Activated CD8-positive, alpha-beta memory T cell treated with anti-CD3 and anti-CD28 coated beads, Interleukin-2, amount 50 U/mL, for 24 hours (primary cell): ENCODE data around the gene ADAMTS7.
"Not testable (repeated sequence)": the region's sequence is repeated elsewhere in the genome, so short reads cannot be mapped to it uniquely, and the experiment has no call there.

Experiments used
- DNase-seq: peaks from one replicate; pipeline ENCODE4 v3.0.0-alpha.2; 2020; ENCODE audit errors: extremely low read depth

ADAMTS7 gene

DNA sequence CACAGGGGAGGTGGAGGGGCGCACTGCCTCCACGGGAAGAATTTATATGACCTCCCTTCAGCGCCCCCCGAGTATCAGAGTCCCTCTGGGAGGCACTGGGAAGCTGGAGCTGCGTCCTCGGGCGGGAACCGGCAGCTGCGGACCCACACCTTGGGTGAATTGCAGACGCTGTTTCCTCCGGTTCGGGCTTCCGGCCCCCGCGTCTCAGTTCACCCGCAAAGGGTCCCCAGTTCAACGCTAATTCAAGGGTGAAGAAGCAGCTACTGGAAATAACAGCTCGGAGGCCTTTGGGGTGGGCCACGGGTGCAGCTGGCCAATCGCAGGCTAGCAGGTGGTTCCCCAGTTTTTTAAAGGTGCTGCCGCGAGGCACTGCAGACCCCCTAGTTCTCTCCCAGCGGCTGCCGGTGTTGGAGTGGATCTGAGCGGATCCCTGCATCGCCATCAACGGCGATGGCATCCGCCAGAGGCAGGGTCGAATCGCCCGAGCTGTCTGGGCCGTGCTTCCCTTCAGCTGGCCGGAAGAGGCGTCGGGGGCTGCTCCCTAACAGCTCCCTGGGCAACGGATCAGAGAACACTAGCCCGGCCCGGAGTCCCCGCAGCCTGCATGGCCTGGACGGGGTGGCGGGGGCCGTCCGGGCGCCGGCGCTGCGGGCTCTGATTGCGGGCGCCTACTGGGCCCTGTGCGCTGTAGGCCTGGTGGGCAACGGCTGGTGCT is 19.4 kb upstream of the ADAMTS7 start:
- DNase-seq: no peak

DNA sequence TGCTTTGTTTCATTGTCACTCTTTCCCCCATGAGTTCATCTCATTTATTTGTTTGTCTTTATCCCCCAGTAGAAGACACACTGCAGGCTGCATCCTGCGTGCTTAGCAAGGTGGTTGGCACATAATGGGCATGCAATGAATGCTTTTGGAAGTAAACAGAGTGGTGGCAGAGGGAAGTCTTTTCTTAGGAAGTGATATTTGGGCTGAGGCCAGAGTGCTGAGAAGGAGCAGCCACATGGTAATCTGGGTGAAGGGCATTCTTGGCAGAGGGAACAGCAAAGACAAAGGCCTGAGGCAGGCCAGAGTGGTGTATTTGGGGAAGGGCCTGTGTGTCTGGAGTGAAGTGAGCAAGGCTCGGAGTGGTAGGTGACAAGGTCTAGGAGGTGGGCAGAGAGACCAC is 17.7 kb upstream of the ADAMTS7 start:
- no peak for DNase-seq

DNA sequence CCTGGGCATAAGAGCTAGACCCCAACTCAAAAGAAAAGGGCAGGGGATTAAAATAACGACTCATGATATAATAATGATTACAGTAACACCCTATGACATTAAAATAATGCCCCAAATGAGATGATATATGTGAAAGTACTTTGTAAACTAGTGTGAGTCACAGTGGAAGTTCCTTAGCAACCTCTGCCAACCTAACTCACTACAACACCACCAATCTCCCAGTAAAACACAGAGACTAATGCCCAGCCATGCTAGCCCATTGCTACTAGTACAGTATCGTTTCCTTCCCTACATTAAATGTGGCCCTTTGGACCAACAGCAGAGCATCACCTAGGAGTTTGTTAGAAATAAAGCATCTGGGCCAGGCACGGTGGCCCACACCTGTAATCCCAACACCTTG is 11.2 kb upstream of the ADAMTS7 start:
- no peak for DNase-seq

DNA sequence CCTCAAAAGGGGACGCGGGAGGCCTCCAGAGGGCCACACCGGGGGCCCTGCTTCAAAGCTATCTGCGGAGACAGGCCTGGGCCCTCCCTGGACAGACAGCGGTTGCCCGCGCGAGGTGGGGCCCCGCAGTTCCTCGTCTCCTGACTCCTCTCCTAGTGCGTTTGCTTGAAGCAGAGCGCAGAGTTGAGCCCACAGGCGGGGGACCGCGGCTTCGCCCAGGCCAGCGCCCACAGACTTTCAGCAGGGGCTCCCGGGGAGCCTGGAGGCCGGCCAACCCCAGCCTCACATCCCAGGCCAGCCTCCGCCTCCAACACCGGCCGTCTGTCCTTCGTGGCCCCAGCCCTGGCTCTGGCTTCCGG is 540 bp upstream of the ADAMTS7 start:
- DNase-seq: no peak

DNA sequence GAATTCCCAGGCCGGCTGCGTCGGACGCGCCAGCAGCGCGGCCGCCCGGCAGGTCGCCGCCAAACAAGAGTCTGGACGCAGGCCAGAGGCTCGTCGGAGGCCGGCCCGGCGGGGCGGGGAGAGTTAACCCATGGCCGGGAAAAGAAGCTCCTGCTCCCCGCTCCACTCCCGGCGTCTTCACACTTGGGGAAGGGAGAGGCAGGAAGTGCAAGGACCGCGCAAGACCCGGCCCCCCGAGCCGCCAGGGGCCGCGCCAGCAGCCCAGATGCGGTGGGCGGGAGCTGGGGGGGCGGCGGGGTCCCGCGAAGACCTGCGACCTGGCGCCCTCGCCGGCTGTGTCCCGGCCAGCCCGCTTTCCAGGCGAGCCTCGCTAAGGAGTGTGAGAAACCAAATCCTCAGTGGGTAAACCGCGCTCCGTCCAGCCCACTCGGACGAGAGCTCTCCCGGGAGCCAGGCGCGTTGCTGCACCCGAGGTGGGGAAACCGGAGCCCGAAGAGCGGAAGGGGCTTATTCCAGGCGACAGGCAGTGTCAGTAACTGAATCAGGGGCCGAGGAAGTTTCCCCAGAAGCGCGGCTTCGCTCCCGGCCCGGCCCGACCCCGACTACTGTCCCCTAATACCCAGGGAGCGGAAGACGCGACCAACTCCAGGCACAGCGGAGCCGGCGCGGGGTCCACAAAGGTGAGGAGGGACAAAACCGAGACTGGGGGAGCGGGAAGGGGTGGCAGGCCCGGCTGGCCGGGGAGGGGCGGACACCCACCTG is 721 bp downstream of the ADAMTS7 start:
- DNase-seq: no peak

DNA sequence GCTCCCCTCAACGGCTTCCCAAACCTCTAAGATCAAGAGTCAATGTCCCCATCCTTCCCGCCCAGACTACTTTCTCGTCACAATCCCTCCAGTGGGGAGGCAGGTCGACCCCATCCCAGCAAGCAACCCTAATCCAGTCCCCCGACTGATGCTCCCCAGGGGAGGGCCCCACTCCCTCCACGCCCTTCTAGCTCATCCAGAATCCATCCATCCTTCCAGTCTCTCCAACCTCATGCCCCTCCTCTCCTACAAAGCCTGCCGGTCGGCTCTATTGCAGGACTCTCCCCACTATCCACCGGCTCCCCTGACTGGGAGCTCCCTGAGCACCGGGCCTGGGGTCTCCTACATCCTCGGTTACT is 1.3 kb downstream of the ADAMTS7 start:
- no peak for DNase-seq

DNA sequence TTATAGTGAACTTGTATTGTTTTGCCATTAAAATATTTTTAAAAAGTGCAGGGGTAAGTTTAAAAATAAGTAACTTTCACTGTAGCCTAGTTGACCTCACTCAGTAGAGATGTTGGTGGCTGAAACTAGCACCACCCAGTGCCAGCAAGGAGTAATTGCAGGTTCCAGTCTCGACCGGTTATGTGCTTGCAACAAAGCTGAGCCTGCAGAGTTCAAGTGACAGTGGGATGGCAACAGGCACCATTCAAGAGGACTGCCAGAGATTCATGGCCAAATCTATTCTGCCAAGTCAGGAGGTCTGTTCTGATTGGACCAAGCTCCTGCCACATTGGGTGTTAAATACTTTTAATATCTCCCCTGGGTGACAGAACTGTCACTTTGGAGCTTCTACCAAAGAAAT is 2.7 kb downstream of the ADAMTS7 start:
- no peak for DNase-seq

DNA sequence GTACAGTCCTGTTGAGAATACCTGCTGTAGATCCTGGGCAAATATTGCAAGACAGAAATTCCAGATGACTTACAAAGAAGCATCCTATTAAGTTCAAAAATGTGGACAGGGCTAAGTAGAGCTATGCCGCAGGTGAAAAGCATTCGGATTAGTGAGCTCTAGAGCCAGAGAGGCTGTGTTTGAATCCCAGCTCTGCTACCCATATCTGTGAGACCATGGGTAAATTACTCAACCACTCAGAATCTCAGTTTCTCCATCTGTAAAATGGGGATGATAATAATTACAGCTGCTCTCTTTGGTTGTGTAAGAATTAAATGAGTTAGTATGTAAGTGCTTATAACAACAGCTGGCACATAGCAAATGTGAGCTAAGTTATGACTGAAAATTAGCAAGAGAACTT is 3.9 kb downstream of the ADAMTS7 start:
- no peak for DNase-seq

DNA sequence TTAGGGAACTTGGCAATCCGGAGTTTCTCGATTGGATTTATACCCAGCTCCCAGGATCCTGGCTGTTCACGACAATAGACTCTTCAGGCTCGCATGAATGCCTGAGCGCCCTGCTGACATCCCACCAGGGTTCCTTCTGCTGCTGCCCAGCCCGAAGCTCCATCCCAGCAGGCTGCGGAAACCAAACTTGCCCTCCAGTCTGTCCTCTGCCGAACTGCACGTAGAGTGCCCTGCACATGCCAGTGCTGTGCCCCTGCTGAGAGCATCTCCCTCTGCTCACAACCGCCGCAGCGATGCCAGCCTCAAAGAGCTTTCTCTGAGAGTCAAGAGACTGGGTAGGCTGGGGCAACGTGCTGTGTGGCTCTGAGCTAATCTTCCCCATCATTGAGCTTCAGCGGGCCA is 6.9 kb downstream of the ADAMTS7 start:
- DNase-seq: no peak

DNA sequence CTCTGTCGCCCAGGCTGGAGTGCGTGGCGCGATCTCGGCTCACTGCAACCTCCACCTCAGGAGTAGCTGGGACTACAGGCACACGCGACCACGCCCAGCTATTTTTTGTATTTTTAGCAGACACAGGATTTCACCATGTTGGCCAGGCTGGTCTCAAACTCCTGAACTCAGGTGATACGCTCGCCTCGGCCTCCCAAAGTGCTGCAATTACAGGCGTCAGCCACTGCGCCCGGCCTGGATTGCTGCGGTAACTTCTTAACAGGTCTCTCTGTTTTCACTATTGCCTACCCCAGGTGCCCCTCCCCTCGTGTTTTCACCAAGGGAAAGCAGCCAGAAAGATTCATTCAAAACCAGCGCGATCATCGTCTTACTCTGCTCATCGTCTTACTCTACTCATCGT is 10.5 kb downstream of the ADAMTS7 start:
- no peak for DNase-seq

DNA sequence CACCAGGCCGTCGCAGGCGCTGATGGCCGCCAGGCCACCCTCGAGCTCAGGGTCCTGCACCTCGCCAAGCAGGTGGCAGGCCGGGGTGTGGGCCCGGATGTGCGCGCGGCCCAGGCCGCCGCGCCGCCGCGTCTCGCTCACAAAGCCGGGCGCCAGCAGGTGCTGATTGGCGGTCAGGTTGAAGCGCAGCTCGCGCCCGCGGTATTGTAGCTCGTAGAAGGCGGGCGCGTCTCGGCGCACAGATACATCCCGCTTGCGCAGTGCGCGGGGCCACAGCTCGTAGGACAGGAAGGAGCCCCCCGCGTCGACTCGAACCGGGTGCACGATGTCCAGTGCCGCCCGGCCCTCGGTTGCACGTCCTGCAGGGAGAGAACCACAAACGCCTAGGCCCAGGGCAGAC is 11.1 kb downstream of the ADAMTS7 start:
- DNase-seq: no peak

DNA sequence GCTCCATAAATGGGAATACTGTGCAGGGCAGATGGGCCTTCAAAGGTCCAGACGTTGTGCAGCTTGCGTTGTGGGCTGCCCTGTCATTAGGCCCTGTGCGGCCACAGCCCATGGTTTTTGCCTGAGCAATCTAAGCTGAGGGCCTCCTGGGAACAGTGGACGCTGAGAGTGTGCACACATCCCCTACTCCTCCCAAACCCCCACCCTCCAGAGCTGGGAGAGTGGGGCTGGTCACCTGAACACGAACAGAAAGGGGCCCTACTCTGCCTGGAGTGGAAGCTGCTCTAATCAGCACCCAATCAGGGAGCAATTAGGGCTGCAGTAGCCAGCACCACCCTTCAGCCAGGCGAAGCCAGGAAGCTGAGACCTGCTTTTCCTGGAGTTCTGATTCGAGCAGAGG is 12.2 kb downstream of the ADAMTS7 start:
- not testable (repeated sequence) for DNase-seq

DNA sequence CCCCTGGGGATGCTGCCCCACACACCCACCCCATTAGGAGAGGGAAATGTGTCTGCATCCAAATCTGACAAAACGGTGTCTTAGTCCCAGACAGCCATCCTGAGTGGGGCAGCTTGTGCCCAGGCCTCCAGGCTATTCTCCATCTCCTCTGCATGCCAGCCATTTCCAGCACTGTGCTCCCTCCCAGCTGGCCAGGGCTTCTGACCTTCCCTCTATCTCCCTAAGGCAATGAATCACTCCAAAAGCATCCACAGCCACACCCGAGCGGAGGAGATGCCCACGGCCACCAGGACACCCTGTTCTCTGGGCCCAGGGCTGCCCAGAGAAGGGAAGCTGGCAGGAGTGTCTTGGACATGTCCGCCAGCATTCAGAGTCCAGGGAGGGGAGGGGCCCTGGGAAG is 12.9 kb downstream of the ADAMTS7 start:
- DNase-seq: not testable (repeated sequence)

DNA sequence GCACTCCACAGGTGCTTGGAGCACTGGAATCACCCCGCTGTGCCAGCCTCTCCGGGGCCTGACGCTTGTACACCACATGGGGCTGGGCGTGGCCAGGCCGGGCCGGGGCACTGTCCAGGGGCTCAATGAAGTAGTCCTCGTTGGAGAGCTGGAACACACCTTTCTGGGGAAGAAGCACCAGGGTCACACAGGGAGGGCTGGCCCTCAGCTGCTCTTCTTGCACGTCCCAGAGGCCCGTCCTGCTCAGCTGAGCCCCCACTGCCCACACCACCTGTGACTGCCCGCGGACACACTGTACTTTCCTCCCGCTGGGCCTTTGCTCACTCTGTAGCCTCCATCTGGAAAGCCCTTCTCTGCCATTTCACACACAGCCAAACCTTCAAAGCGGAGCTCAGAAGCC is 13.3 kb downstream of the ADAMTS7 start:
- DNase-seq: no peak

DNA sequence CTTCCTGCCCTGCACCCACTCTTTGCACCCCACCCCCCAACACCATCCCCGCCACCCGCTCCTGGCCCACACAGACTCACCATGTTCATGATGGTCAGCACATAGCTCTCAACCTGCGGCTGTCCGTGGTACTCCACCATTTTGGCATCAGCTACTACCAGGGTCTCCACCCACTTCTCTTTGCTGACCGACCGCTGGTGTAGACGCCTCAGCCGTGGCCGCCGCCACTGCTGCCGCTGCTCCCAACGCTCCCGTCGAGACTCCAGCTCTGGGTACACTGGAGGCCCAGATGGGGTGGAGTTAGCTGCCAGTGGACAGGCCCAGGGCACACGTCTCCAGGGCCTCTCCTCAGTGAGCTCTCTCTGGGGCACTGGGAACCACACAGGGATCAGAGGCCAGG is 14.8 kb downstream of the ADAMTS7 start:
- DNase-seq: no peak

DNA sequence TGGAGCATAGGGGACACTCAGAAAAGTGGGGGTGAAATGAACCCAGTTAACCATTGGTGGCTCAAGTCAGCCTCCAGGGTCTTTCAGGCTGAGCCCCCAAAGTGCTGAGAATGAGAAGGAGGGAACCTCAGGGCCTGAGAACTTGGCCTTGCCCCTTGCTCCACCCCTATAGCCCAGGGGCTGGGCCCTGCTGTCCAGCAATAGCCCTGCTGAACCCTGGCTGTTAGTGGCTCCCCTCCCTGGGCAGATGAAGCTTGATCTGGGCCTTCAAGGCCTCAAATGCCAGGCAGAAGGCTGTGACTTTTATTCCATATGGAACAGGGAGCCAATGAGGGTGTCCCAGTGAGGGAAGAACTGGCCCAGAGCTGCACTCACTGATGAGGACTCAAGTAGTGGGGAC is 16.2 kb downstream of the ADAMTS7 start:
- DNase-seq: no peak

DNA sequence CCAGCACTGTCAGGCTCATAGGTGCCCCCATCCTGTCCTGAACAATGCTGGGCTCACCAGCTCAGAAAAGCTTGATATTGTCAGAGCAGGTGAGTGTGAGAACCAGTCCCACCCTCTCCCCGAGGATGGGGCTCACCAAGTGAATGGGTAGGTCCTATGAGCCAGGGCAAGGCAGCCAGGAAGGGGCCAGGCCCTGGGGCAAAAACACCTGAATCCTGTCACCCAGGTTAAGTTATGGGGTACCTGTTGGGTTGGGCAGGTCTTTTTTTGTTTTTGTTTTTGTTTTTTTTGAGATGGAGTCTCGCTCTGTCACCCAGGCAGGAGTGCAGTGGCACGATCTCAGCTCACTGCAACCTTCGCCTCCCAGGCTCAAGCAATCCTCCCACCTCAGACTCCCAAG is 16.8 kb downstream of the ADAMTS7 start:
- not testable (repeated sequence) for DNase-seq

DNA sequence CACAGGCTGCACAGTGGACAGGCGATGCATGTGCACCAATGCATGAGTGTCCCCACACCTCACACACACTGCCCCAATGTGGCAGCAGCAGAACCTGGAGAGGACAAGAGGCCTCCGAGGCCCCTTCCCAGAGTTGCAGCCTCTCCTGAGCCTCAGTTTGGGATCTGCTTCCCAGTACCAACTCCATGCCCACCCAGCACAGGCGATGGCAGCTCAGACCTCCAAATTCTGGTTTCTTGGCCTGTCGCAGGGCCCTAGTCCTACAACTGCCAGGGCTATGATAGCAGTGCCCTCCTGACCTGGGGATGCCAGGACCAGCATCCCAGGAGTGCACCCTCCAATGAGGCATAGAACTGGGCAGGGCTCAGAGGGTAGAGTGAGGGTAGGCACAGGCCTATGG is 19.9 kb downstream of the ADAMTS7 start:
- DNase-seq: no peak

DNA sequence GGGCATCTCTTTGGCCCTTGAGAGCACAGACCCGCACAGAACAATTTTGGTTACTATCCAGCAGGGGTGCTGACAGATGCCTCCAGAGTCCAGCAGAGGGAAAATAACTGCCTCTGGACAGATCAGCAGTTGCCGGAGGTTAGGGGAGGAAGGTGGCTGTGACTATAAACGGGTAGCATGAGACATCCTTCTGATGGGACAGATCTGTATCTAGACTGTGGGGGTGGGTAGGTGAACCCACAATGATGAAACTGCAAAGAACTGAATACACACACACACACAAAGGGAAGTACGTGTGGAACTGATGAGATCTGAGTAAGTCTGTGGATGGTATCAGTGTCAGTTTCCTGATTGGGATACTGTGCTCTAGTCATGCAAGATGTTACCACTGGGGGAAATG is 21.2 kb downstream of the ADAMTS7 start:
- DNase-seq: no peak

DNA sequence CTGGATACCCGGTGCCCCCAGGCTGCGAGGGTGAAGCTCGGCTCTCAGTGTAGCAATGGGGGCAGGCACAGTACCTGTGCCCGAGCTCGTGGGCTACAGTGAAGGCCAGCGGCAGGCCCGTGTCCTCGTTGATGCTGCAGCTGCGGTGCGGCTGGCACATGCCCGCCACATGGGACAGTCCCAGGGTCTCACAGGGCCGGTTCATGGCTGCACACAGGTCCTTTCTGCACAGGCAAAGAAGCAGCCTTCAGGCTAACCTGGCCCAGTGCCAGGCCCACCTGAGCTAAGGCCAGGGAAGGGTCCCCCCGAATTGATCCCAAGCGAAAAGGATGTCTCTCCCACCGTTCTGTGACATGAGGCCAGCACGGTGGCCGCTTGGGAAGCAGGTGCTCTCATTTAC is 21.6 kb downstream of the ADAMTS7 start:
- DNase-seq: no peak

DNA sequence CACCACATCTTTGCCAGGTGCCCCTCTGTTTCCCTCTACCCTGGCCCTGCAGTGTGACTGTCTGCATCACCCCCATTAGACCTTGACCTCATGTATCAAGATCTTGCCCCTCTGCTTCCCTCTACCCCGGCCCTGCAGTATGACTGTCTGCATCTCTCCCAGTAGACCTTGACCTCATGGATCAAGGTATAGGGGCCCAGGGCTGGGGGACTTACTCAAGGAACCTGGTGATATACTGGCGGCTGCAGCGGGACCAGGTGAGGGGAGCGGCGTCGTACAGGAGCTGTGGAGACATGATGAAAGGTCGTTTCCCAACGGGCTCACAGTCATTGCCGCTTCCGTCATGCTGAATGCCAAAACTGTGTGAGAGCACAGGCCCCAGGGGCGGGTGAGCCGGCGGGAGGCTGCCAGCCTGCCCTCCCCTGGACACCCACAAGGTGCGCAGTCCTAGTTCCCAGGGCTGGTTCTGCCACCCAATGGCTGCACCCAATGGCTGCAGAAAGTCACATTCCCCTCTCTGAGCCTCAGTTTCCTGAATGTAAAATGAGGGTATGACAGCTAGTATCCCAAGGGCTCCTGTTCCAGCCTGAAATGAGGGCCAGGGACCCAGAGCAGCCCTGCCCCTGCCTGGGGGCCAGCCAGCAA is 23.1 kb downstream of the ADAMTS7 start:
- DNase-seq: no peak

DNA sequence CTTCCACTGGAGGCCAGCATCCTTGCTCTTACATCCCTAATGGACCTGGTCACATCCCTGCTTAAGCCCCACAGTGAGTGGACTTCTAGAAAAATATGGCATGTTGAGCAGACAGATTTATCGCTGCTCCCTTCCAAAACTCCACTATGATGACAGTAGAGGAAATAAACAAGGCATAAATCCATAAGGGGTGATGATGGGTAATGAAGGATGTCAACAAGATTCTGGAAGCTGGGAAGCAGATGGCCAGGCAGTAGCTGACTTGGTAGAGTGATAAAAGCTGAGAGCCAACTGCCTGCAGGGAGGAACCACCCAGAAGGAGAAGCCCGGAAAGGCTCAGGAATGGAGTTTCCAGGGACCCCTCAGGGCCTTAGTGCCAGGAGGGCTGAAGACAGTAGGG is 28.9 kb downstream of the ADAMTS7 start:
- DNase-seq: not testable (repeated sequence)

DNA sequence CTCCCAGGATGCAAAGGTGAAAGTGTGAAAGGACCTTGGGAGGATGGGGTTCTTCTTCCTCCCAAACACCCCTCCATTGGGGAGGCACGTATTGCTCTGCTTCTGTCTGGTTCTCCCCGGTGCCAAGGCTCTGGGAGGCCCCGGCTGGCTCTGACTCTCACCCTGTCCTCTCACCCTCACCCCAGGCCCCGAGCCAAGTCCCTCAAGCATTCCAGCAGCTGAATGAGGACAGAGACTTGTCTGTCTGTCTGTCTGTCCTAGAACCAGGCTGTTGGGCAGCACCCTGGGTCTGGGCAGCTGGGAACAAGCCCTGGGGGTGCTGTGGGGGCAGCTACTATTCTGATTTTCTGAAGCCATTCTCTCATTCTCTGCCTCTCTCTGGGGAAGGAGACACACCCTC is 29.9 kb downstream of the ADAMTS7 start:
- DNase-seq: not testable (repeated sequence)
